UCSD-AML1 (cell line): ENCODE data around the gene GNB5.
A peak's percentile ranks its signal among the peaks of the same experiment; 100 is the strongest.

ENCODE experiments used
- DNase-seq: peaks from one replicate; lab custom pipeline; 2025; ENCODE audit not compliant: unreplicated experiment; lab: John Stamatoyannopoulos, UW

The GNB5 gene

DNA sequence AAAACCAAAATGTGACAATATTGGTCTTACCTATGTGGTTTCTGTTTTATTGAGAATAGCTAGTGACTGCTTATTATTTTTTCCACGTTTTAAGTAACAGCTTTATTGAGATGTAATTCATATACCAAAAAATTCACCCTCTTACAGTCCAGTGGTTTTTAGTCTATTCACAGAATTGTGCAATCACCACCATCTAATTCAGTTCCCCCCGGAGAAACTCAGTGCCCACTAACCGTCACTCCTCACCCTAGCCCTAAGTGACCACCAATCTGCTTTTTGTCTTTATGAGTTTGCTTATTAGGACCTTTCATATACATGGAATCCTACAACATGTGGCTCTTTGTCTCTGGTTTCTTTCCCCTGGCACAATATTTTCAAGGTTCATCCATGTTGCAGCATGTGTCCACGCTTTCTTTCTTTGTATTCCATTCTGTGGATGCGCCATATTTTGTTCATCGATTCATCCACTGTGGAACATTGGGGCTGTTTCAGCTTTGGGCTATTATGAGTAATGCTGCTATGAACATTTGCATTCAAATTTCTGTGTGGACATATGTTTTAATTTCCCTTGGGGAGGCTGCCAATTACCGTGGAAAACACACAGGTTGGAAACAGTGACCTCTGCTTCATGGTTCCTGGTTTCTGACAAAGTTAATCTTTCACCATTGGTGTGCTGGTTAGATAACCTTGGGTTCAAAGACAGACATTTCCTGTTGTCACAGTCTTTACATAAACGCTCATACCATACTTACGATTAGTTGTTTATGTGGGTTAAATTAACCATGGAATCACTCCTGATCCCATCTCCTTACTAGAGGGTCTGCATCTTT is 75.4 kb downstream of the GNB5 start:
- no peak for DNase-seq

DNA sequence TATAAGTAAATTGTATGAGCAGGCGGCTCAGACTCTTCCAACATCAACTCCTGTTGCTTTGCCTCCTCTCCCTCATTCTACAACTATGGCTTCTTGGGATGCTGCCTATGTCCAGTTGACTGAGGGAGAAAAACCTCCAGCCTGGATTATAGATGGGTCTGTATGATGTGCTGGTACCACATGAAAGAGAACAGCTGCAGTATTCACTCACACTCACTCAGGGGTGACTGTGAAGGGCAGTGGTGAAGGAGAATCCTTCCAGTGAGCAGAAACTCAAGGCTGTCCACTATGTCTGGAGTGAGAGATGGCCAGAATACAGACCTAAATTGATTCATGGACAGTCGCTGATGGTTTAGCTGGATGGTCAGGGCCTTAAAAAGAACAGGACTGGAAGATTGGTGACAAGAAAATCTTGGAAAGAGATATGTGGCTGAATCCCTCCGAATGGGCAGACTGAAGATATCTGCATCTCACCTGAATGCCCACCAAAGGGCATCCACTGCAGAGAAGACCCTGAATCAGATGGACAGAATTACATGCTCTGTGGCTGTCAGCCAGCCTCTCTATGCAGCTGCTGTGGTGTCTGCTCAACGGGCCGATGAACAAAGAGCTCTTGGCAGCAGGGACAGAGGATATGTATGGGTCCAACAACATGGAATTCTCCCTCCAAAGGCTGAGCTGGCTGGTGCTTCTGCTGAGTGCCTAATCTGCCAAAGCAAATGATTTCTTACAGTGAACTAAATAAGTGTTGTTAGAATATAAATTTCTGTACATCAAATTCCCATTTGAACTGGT is 76.7 kb downstream of the GNB5 start:
- no peak for DNase-seq

DNA sequence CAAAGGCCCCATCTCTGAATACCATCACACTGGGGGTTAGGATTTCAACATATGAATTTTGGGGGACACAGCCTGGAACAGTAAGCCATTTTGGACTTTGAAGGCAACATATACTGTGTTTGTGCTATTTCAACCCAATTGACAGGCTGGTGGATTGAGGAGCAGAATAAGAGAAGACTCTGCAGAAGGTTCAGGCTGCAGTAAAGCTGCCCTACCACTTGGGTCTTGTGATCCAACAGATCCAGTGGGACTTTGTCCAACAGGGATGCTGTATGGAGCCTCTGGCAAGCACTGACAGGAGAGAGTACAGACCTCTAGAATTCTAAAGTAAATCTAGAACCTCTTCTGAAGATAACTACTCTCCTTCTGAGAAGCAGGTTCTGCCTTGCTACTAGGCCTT is 77.5 kb downstream of the GNB5 start:
- no peak for DNase-seq

DNA sequence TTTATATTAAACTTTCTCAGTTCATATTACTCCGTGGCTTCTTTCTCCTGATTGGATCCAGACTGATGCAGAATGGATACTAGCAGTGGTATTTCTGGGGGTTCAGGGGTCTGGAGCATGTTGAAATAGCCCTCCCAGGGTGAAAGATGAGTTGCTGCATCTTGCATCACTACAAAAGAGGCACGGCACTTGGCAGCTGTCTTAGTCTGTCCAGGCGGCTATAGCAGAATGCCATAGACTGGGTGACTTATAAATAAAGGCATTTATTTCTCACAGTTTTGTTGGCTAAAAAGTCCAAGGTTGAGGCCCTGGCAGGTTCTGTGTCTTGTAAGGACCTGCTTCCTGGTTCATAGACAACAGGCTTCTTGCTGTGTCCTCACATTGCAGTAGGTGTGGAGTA is 78.0 kb downstream of the GNB5 start:
- DNase-seq: no peak

DNA sequence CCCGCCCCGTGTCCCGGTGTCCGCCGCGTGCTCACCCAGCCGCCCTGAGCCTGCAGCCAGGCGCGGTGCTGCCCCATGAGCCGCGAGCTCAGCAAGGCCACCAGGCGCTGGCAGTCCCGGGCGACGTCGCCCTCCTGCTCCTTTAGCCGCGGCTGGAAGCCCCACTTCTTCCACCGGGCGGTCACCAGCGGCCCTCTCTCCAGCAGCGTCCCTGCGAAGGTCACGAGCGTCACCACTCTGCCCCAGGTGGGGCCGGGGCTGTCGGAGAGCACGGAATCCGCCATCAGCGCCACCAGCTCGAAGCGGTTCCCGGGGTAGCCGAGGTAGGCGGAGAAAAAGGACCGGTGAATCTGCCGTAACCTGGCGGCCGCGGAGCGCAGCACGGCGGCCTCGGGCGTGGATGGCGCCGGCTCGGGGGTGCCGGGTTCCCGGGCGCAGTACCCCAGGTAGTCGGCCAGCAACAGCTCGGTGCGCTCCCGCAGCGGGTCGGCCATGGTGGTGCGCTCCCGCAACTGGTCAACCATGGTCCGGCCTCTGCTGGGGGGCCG is 78.9 kb downstream of the GNB5 start:
- no peak for DNase-seq

DNA sequence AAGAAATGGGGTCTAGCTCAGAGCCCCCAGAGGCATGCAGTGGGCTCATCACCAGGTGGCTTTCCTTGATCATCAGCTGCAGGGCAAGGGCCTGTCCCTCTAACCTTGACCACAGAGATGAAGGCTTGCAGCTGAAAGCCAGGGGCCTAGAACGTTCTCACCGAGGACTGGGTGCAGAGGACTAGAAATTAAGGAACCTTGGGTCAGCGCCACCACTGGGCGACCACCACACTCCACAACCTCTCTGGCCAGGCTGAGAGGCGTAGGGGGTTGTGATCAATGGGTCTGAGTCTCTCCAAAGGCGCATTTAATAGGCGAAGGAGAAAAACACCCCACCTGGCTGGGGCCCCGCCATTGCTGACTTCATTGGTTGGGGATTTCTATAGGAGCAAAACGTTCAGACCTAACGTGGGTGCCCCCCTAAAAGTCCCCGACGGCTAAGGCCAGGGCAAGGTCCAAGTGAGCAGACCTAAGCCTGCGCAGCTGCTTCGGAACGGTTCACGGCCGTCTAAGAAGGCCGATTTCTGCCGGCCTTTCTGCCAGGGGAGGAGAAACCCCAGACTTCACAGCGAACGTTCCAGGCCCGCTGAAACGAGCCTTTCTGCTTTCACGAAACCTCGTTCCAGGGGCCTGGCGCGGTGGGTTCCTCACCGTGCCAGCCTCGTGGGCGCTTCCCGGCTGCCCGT is 79.5 kb downstream of the GNB5 start:
- DNase-seq: no peak

DNA sequence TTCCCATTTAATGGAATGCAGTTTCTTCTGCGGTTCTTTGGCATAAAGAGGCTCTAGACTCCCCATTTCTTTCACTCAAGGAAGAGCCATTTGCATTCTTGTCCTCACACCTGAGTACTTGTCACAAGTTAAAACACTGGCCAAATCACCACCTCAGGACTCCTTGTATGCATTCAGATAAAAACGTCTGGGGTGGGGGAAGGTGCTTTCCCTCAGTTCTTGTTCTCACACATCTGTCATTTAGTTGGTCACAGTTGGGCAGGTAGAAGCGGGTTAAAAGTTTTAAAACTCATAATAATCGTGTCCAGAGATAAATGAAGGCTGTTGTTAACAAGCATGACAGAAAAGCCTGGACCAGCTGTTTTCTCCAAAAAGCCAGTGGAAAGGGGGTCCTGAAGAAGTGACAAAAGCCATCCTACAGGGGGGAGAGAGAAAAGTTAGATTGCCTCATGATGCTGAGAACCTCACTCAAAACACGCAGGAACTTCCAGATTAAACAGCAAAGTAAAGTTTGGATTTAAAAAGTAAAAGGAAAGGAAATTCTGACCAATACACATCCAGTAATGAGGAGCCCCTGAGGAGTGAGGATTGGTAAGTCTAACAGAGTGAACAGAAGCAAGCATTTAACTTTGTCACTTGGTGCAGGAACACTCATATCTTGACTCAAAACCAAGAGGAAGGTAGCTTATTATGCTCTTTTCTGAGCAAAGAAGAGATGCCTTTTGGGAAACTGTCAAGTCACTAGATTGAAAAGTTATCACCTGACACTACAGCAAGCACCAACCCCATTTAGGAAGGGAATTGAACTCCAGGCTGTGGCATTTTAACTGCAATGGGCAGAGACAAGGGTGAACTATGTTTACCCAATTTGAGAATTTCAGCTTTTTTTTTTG is 81.4 kb downstream of the GNB5 start:
- no peak for DNase-seq

DNA sequence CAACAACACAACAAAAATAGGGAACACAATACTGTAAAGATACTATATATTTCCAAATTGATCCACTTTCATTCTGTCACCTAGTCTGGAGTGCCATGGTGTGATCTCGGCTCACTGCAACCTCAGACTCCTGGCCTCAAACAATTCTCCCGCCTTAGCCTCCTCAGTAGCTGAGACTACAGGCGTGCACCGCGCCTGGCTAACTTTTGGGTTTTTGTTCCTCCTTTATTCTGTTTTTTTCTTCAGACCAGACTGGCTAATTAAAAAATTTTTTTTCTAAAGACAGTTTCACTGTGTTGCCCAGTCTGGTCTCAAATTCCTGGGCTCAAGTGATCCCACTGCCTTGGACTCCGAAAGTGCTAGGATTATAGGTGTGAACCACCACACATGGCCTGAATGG is 84.0 kb downstream of the GNB5 start:
- no peak for DNase-seq

DNA sequence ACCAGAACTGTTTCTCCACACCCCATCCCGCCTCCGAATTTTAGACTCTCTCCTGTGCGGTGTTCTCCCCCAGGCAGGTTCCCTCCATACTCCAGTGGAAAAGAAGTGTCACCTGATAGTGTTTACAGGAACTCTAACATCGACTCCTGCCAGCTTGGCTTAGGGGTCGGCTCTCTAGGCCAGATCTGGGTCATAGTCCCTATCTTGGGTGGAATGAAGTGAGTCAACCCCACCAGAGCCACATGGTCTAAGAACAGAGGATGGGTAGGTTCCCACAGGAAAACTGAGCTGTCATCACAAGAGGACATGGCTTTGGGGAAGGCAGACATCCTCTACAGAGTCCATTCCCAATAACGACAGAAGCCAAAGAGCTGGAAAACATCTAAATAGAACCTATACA is 84.6 kb downstream of the GNB5 start:
- DNase-seq: no peak

DNA sequence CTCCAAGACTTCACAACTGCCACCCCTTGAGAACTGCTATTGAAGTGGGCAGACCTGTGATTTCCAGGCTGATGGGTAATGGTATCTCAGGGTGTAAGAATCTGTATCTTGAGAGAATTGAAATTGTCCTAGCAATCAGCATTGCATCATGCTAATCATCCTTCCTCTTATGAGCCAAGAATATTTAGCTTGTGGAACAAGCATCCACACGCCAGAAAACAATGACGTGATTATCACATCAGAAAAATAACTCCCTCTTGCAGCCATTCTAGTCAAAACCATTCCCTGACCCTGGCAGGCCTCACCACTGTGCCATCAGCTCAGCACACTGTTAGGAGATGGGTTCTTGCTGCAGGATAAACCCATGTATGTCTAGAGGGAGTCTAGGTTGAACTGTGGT is 85.3 kb downstream of the GNB5 start:
- DNase-seq: no peak

DNA sequence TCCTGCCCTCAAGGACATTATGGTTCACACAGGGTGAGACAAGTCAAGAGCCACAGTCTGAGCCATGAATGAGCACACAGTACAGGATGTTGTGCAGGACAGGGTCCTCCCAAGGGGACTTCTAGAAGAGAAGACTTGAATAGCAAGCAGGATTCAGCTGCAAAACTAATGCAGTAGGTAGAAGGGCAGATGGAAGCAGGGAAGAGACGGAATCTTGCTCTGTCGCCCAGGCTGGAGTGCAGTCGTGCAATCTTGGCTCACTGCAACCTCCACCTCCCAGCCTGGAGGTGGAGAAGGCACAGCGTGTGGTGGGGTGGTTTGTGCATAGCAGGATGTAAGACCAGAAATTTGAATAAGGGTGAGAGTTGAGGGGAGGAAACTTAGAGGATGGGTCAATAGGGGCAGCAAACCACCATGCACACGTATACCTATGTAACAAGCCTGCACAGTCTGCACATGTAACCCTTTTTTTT is 86.6 kb downstream of the GNB5 start:
- no peak for DNase-seq

DNA sequence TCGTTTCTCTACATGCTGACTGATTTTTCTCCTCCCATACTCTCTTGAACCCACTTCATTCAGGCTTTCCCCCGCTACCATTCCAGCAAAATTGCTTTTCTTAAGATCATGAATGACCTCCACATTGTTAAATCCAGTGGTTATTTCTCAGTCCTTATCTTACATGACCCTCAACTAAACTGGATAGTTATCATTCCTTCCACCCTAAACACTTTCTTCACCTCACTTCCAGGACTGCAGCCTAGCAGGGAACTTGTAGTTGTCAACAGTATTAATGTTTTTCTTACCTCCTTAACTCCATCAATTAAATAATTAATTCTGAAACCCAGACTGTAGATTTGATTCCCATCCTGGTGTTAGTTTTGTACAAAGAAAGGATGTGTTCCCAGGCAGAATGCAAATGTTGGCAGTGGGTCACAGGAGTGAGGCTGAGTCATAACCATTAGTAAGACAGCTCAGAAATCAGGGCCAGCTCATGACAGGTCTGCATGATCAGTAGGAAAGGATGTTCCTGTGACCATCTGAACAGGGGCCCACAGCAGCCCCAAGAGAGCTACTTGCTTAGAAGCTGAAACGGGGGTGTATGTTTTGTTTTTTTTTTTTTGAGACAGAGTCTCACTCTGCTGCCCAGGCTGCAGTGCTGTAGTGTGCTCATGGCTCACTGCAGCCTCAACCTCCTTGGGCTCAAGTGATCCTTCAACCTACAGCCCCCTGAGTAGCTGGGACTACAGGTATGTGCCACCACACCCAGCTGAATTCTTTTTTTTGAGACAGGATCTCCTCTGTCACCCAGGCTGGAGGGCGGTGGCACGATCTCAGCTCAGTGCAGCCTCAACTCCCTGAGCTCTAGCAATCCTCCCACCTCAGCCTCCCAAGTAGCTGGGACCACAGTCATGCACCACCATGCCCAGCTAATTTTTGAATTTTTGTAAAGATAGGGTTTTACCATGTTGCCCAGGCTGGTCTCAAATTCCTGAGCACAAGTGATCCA is 87.7 kb downstream of the GNB5 start:
- DNase-seq: no peak

DNA sequence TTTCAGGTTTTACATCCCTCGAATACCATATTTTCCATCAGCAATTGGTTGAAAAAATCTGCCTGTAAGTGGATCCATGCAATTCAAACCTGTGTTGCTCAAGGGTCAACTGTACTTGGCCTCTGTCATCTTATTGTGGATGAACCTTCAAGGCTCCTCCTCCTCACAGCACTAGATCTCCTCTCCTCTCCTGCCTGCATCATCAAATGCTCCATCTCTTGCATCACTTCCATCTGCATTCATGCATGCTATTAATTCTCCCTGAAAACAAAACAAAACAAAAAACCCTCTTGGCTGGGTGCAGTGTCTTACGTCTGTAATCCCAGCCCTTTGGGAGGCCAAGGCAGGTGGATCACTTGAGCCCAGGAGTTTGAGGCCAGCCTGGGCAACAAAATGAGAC is 88.7 kb downstream of the GNB5 start:
- DNase-seq: no peak

DNA sequence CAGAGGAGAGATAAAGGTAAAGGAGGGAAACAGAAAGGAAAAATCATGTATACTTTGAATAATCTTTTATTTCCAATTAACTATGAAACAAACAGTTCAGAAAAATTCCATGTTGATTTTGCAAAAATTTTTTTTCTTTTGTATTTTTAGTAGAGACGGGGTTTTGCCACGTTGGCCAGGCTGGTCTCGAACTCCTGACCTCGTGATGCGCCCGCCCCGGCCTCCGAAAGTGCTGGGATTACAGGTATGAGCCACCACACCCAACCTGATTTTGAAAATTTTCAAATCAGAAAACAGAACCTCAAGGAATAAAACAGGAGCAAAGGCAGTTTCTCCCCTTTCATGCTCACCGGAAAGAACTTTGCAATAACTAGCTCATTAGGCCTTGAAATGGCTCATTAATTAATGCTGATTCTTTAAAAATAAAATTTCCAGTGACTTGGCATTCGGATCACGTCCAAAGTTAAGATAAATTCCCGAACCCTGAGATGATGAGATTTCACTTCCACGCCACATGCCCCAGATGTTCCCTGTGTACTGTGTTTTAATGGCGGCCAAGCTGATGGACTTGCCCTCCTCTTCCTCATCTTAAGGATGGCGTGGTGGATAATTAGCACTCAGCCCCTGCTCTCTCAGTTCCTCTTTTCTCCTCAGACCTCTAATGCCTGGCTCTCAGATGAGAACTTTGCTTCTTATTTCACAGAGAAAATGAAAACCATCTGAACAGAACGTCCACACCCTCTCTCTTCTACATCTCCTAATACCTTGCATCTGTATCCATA is 89.5 kb downstream of the GNB5 start:
- no peak for DNase-seq

DNA sequence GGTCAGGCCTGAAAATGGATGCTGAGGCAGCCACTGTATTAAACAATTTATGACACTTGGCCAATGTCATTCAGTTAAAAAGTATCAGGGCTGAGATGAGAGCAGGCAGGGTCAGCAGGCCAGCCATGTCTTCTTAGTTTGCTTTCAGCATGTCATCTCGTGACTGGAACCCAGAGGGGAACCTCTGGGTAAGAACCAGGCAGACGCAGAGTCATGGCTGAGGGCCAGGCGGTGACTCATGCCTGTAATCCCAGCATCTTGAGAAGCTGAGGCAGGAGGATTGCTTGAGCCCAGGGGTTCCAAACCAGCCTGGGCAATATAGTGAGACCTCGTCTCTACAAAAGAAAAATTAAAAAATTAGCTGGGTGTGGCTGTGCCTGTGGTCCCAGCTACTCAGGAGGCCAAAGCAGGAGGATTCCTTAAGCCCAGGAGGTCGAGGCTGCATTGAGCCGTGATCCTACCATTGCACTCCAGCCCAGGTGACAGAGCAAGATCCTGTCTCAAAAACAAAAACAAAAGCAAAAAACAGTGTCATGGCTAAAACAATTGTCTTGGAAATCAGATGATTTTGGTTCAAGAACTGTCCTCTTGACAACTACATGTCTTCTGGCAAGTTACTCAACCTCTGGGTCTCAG is 90.3 kb downstream of the GNB5 start:
- peak; percentile 32 for DNase-seq

DNA sequence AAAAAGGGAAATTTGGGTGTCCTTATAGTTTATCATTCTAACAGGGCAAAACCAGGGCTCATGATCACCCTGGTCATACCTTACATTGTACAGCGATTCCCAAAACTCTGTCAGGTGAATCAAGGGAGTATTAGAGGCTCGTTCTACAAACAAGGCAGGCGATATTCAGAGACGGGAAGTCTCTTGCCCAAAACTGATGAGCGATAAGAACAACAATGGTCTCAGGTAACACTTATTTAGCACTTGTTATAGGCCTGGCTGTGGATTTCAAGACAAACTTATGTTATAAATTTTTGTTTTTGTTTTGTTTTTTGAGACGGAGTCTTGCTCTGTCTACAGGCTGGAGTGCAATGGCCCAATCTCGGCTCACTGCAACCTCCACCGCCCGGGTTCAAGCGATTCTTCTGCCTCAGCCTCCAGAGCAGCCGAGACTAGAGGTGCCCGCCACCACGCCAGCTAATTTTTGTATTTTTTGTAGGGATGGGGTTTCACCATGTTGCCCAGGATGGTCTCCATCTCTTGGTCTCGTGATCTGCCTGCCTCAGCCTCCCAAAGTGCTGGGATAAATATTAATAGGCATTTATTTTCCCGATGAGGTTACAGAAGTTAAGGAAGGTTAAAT is 91.4 kb downstream of the GNB5 start:
- no peak for DNase-seq

DNA sequence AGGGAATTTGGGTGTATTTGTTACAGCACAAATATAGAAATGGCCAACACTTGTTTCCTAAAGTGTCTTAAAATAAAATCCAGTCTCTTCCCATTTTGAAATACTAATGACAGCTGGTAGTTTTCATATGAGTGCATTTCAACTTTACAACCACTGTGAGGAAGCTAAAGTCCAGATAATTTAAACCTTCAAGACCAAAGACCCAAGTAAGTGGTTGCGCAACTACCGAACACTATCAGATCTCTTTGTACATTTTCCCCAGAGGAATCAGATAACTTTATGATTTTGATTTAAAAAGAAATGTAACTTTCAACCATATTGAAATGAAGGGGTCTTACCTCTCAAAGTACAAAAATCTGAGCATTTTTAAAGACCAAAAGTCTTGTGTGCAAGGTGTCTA is 92.9 kb downstream of the GNB5 start:
- DNase-seq: no peak

DNA sequence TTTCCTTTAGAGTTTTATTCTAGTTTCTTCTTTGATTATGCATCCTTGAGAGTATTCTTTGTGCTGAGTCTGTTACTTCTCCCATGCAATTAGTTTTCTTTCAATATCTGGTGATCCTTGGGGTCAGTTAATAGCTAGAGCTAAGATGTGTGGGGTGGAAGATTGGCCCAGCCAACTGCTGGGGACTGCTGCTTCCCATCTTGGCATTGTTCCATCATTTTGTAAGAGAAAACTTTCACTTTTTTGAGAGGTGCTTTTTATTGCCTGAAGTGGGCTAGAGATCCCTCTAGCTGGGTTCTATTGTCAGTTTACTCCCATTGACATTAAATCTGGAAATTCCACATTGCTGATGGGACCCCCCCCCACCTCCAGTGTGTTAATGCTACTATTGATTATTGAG is 94.0 kb downstream of the GNB5 start:
- DNase-seq: no peak
